Lower lobe of right lung (tissue), 2 donors: ENCODE results near the gene SLC35F3. TPM values are rescaled to one million over a fixed set of nuclear protein-coding genes. Genes with fewer than 3 reads are reported as not detected.

Source experiments
- ATAC-seq, 2 donors: fragments of 200-7000 bp; cut with Tn5 transposase; one replicate each; pipeline ENCODE4 v1.9.1; 2020 to 2022; ENCODE audit warnings: mild to moderate bottlenecking in 2 of 2, moderate library complexity in 2 of 2
- DNase-seq: peaks from one replicate; pipeline ENCODE4 v3.0.0-alpha.2; 2020
- H3K27ac ChIP-seq: fragments of 200-600 bp; one replicate; pipeline ENCODE4 v1.8.0; 2022
- H3K27me3 ChIP-seq: fragments of 200-600 bp; one replicate; pipeline ENCODE4 v1.8.0; 2022; ENCODE audit warnings: low read depth
- H3K36me3 ChIP-seq: fragments of 200-600 bp; one replicate; pipeline ENCODE4 v1.8.0; 2022; ENCODE audit warnings: mild to moderate bottlenecking
- H3K4me1 ChIP-seq: fragments of 200-600 bp; one replicate; pipeline ENCODE4 v1.8.0; 2022
- H3K4me3 ChIP-seq: fragments of 200-600 bp; one replicate; pipeline ENCODE4 v1.8.0; 2022; ENCODE audit warnings: mild to moderate bottlenecking
- H3K9me3 ChIP-seq: fragments of 200-600 bp; one replicate; pipeline ENCODE4 v1.8.0; 2022
- intact Hi-C: fragments of 100-400 bp; cut with DNase I; formaldehyde crosslinking; loops from one replicate; pipeline ENCODE4 v1.11.0; 2022
- total RNA-seq: library from RNA; stranded (reverse); fragmentation: NEBNext Ultra II Directional; extraction: Animal tissue kit (Norgen Biotek cat#: 25700); gene quantifications from one replicate; pipeline ENCODE4 v1.2.1, GENCODE V29; 2021
- TF ChIP-seq, protein P1 (sequence below): fragments of 200-600 bp; IDR thresholded peaks from one replicate; pipeline ENCODE4 v1.8.0; 2022; ENCODE audit warnings: antibody characterized with exemption, mild to moderate bottlenecking
- donor health status: DM: no; HTN: yes; CAD: no; lungs with severe emphysema.

SLC35F3 gene
- total RNA-seq, 1 donor from 2014 or later = 0.41 TPM

GRCh38 chr1:233901495-233901894 lies 3.0 kb upstream of the SLC35F3 start:
- Histone ChIP-seq H3K27ac (no peak overlapping the region), H3K36me3 (no peaks in the 10 kb centered on the region), H3K4me3 (no peak overlapping the region), H3K9me3 (no peaks in the 10 kb centered on the region), H3K4me1 (no peaks in the 10 kb centered on the region), H3K27me3 (peaks cover 30% of the 10 kb centered on the region)
- intact Hi-C loops = no loop called here
- TF ChIP-seq, protein P1, sequence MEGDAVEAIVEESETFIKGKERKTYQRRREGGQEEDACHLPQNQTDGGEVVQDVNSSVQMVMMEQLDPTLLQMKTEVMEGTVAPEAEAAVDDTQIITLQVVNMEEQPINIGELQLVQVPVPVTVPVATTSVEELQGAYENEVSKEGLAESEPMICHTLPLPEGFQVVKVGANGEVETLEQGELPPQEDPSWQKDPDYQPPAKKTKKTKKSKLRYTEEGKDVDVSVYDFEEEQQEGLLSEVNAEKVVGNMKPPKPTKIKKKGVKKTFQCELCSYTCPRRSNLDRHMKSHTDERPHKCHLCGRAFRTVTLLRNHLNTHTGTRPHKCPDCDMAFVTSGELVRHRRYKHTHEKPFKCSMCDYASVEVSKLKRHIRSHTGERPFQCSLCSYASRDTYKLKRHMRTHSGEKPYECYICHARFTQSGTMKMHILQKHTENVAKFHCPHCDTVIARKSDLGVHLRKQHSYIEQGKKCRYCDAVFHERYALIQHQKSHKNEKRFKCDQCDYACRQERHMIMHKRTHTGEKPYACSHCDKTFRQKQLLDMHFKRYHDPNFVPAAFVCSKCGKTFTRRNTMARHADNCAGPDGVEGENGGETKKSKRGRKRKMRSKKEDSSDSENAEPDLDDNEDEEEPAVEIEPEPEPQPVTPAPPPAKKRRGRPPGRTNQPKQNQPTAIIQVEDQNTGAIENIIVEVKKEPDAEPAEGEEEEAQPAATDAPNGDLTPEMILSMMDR = no peak
- ATAC-seq (no peak), DNase-seq (no peak)

GRCh38 chr1:233905416-233906051 lies 1.1 kb downstream of the SLC35F3 start:
- Histone ChIP-seq H3K27ac (no peak overlapping the region), H3K4me3 (peak overlapping the region; percentile 45), H3K36me3 (no peaks in the 10 kb centered on the region), H3K4me1 (no peaks in the 10 kb centered on the region), H3K27me3 (peaks cover 30% of the 10 kb centered on the region), H3K9me3 (no peaks in the 10 kb centered on the region)
- DNase-seq (no peak), ATAC-seq (peak; percentile 10 to 13)
- intact Hi-C loops = no loop called here
- TF ChIP-seq, protein P1 = no peak

DNA sequence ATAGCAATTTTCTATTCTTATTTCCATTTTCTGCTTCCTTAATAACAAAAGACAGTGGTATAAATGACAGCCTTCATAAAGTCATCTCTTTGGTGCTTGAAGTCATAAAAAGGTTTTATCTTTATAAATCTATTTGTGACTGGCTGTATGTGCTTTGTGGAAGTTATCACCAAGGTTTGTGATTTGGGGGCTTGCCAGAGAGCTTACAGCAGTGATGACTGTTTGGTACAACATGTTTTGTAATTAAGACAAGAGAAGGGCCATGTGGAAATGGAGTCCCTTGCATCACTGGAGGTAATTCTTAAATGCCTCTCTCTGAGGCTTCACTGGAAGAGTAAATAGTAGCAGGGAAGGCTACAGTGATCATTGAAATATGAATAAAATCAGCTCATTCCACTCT lies 2.7 kb downstream of the SLC35F3 start:
- DNase-seq = no peak
- intact Hi-C loops = no loop called here
- no peak overlapping the region for H3K27ac ChIP-seq
- H3K4me3 ChIP-seq = no peak overlapping the region
- H3K4me1 ChIP-seq = no peaks in the 10 kb centered on the region
- ATAC-seq = no peak
- H3K9me3 ChIP-seq = no peaks in the 10 kb centered on the region
- H3K36me3 ChIP-seq = no peaks in the 10 kb centered on the region
- TF ChIP-seq, protein P1 = no peak
- H3K27me3 ChIP-seq = peaks cover 30% of the 10 kb centered on the region

DNA sequence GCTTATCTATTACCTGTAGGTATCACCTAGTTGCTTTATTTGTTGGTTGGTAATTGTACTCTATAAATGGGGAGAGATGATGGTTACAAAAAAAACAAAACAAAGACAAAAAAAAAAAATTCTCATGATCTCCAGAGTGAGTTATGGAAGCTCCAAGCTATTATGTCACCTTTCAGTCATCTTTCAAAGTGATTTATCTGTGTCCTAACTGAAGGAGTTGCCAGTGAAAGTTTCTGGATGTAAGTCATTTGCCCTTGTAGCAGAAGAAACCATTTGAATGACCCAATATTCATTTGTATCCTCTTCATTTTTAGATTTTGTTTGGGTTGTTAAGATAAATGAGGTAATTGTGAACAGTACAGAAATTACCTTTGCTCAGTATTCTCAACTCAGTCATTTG lies 3.6 kb downstream of the SLC35F3 start:
- ATAC-seq = no peak
- no peaks in the 10 kb centered on the region for H3K4me1 ChIP-seq
- intact Hi-C loops = no loop called here
- no peaks in the 10 kb centered on the region for H3K36me3 ChIP-seq
- no peak for DNase-seq
- H3K4me3 ChIP-seq = no peak overlapping the region
- H3K27me3 ChIP-seq = peaks cover 26% of the 10 kb centered on the region
- no peak overlapping the region for H3K27ac ChIP-seq
- H3K9me3 ChIP-seq = no peaks in the 10 kb centered on the region
- TF ChIP-seq, protein P1 = no peak

- no peak for ATAC-seq
- Histone ChIP-seq H3K27me3 (peaks cover 19% of the 10 kb centered on the region), H3K9me3 (no peaks in the 10 kb centered on the region), H3K4me1 (no peaks in the 10 kb centered on the region), H3K36me3 (no peaks in the 10 kb centered on the region), H3K4me3 (no peak overlapping the region), H3K27ac (no peak overlapping the region)
- intact Hi-C loops = no loop called here
- DNase-seq = no peak
- TF ChIP-seq, protein P1 = no peak
These were observed 4.7 kb downstream of the SLC35F3 start for GRCh38 chr1:233909195-233909594.
